Fibroblast of skin of abdomen (primary cell): ENCODE data around the gene ITGAL.
A peak's percentile ranks its signal among the peaks of the same experiment; 100 is the strongest.

ENCODE experiments used
- DNase-seq: peaks from one replicate; pipeline ENCODE4 v3.0.0-alpha.2; 2013

Gene ITGAL

GRCh38 chr16:30569746-30570635, 97.4 kb downstream of the ITGAL start:
- no peak for DNase-seq

GRCh38 chr16:30570636-30571444, 98.3 kb downstream of the ITGAL start:
- peak; percentile 19 for DNase-seq

- DNase-seq = peak; percentile 98
These were observed 99.1 kb downstream of the ITGAL start, which contains the start of gene ZNF688 for GRCh38 chr16:30571445-30572322. ZNF688 (minus strand) TSS chr16:30571714; CDS start chr16:30571629, 85 bp downstream.
